WI38 (cell line): ENCODE measurements around the gene TCEAL1.

Source experiments
- H3K4me3 ChIP-seq: 2 replicates; pipeline ENCODE4 v1.5.1; 2011; ENCODE audit warnings: low read depth, mild to moderate bottlenecking, control low read depth, low read length
- TF ChIP-seq, protein P1 (sequence below): IDR thresholded peaks from 2 replicates; pipeline ENCODE4 v1.5.1; 2012; ENCODE audit warnings: low read depth, mild to moderate bottlenecking, control low read depth, low read length

Gene TCEAL1

DNA sequence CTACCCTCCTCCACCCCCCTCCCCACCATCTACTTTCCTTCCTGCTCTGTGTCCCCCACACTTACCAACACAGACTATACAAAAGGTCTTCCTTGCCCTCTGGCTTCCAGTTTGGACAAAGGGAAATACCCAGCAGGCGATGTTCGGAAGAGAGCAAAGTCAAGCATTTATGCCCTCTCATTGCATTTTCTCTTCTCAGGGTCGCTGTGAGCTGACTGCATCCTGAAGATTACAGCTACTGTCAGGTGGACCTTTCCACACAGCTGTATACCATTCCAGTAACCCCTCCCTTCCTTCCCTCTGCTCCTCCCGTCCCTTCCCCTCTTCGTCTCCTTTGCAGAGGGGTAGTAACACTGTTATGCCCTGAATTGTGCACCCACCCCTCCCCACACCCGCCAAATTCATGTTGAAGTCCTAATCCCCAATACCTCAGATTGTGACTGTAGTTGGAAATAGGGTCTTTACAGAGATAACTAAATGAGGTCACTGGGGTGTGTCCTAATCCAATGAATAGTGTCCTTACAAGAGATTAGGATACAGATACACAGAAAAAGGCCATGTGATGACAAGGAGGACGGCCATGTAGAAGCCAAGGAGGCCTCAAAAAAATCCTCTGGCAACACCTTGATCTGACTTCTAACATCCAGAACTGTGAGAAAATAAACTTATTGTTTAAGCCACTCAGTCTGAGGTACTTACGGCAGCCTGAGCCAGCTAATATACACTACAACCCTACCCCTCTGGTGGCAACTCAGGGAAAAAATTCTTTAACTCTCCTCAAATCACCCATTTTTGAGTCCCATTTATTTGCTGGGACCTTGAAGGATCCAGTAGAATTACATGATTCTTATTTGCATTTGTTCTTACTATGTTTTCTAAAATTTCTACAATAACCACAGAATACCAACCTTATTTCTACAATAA is 46.0 kb downstream of the TCEAL1 start:
- TF ChIP-seq, protein P1, sequence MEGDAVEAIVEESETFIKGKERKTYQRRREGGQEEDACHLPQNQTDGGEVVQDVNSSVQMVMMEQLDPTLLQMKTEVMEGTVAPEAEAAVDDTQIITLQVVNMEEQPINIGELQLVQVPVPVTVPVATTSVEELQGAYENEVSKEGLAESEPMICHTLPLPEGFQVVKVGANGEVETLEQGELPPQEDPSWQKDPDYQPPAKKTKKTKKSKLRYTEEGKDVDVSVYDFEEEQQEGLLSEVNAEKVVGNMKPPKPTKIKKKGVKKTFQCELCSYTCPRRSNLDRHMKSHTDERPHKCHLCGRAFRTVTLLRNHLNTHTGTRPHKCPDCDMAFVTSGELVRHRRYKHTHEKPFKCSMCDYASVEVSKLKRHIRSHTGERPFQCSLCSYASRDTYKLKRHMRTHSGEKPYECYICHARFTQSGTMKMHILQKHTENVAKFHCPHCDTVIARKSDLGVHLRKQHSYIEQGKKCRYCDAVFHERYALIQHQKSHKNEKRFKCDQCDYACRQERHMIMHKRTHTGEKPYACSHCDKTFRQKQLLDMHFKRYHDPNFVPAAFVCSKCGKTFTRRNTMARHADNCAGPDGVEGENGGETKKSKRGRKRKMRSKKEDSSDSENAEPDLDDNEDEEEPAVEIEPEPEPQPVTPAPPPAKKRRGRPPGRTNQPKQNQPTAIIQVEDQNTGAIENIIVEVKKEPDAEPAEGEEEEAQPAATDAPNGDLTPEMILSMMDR = no peak

GRCh38 chrX:103678199-103678993 is 49.6 kb downstream of the TCEAL1 start:
- TF ChIP-seq, protein P1 = no peak
- H3K4me3 ChIP-seq = no peak overlapping the region

More for the DNA sequence above, 46.0 kb downstream of the TCEAL1 start:
- no peak overlapping the region for H3K4me3 ChIP-seq
